Chondrocyte (in vitro differentiated cells): ENCODE results near the gene BET1L. TPM values are rescaled to one million over a fixed set of nuclear protein-coding genes. Genes with fewer than 3 reads are reported as not detected.

Experiments
- DNase-seq: peaks from one replicate; pipeline ENCODE4 v3.0.0; 2021; ENCODE audit warnings: mixed read lengths, low spot score
- H3K27ac Mint-ChIP-seq: one replicate; pipeline ENCODE4 v1.8.0; 2021; ENCODE audit warnings: mild to moderate bottlenecking, moderate library complexity, mixed read lengths; ENCODE audit not compliant: unreplicated experiment
- H3K27me3 Mint-ChIP-seq: 2 replicates; pipeline ENCODE4 v1.8.0; 2021; ENCODE audit warnings: low read depth, mixed read lengths
- H3K36me3 Mint-ChIP-seq: 2 replicates; pipeline ENCODE4 v1.8.0; 2021; ENCODE audit warnings: low read depth, mixed read lengths
- H3K4me1 Mint-ChIP-seq: 2 replicates; pipeline ENCODE4 v1.8.0; 2021; ENCODE audit warnings: low read depth, mild to moderate bottlenecking, mixed read lengths
- H3K4me3 Mint-ChIP-seq: one replicate; pipeline ENCODE4 v1.8.0; 2021; ENCODE audit warnings: mild to moderate bottlenecking, moderate library complexity, mixed read lengths; ENCODE audit not compliant: unreplicated experiment
- H3K9me3 Mint-ChIP-seq: 2 replicates; pipeline ENCODE4 v1.8.0; 2021; ENCODE audit warnings: low read depth, mixed read lengths
- CTCF ChIP-seq: fragments of 200-600 bp; sonication (generic); IDR thresholded peaks from 2 replicates; pipeline ENCODE4 v1.5.0; 2021; ENCODE audit warnings: antibody characterized with exemption, mild to moderate bottlenecking, moderate library complexity
- total RNA-seq: library from RNA; stranded (reverse); gene quantifications from 3 replicates; pipeline ENCODE4 v1.2.1, GENCODE V29; 2021

Gene BET1L
- total RNA-seq, 1 donor from 2014 or later = 59.6 TPM

- Mint-ChIP-seq H3K9me3 (no peaks in the 10 kb centered on the region), H3K4me3 (peak within 1 kb of the TSS; percentile 95), H3K27ac (peak within 1 kb of the TSS; percentile 97), H3K36me3 (peaks cover 3% of the 10 kb centered on the region), H3K4me1 (peaks cover 25% of the 10 kb centered on the region), H3K27me3 (no peaks in the 10 kb centered on the region)
- DNase-seq = no peak
- TF ChIP-seq CTCF = peak; percentile 41
These were observed 29.0 kb upstream of the BET1L start, which contains the start of gene SIRT3 for GRCh38 chr11:235997-236773. Gene SIRT3 (minus strand): TSS chr11:236342. CDS start chr11:236328, 14 bp downstream.

- Mint-ChIP-seq H3K4me3 (peak overlapping the region; percentile 79), H3K36me3 (peaks cover 3% of the 10 kb centered on the region), H3K9me3 (no peaks in the 10 kb centered on the region), H3K27ac (peak overlapping the region; percentile 64), H3K4me1 (peaks cover 25% of the 10 kb centered on the region), H3K27me3 (no peaks in the 10 kb centered on the region)
- no peak for TF ChIP-seq CTCF
- DNase-seq = no peak
These were observed 28.4 kb upstream of the BET1L start for GRCh38 chr11:235609-235996.

- Mint-ChIP-seq H3K27ac (peak overlapping the region; percentile 64), H3K36me3 (peaks cover 3% of the 10 kb centered on the region), H3K4me3 (peak overlapping the region; percentile 79), H3K27me3 (no peaks in the 10 kb centered on the region), H3K4me1 (peaks cover 25% of the 10 kb centered on the region), H3K9me3 (no peaks in the 10 kb centered on the region)
- DNase-seq = no peak
- TF ChIP-seq CTCF = no peak
These were observed 28.0 kb upstream of the BET1L start for GRCh38 chr11:235180-235579.

GRCh38 chr11:232783-233565 is 25.8 kb upstream of the BET1L start:
- no peaks in the 10 kb centered on the region for H3K27me3 Mint-ChIP-seq
- H3K4me1 Mint-ChIP-seq = peaks cover 14% of the 10 kb centered on the region
- DNase-seq = no peak
- no peaks in the 10 kb centered on the region for H3K9me3 Mint-ChIP-seq
- no peak for TF ChIP-seq CTCF
- no peak overlapping the region for H3K27ac Mint-ChIP-seq
- no peaks in the 10 kb centered on the region for H3K36me3 Mint-ChIP-seq
- no peak overlapping the region for H3K4me3 Mint-ChIP-seq

- Mint-ChIP-seq H3K27ac (no peak overlapping the region), H3K27me3 (no peaks in the 10 kb centered on the region), H3K36me3 (no peaks in the 10 kb centered on the region), H3K4me3 (no peak overlapping the region), H3K4me1 (peaks cover 9% of the 10 kb centered on the region), H3K9me3 (no peaks in the 10 kb centered on the region)
- no peak for DNase-seq
- no peak for TF ChIP-seq CTCF
These were observed 23.2 kb upstream of the BET1L start for GRCh38 chr11:230431-230830.
